ENCODE data around the gene PSMD1.
"Not testable (repeated sequence)": the region's sequence is repeated elsewhere in the genome, so short reads cannot be mapped to it uniquely, and the experiment has no call there.

Gene PSMD1

DNA sequence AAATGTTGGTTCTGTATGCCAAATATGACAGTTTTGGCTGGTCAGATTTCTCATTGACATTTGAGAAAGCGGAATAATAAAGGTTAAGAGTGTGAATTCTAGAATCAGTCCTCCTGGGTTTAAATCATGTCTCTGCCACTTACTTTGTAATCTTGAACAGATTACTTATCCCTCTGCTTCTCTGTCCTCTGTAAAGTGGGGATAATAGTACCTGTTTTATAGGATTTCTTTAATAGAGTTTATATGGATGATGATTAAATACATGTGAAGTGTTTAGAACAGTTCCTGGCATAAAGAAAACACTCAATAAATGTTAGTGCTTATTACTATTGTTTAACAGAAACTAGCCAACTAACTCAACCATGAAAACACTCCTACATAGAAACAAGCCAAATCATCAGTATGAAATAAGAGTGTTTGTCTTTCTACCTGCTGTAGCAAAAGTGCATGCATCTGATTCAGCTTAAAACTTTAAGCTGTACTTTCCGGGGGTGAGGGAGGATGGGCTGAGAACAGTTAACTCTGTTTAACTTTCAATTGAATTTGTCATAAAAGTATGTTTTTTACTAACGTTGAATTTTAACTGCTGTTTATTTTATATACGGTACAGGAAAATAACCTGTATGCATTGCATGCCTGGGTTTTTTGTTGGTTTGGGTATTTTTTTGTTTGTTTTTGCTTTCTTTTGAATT is 61.4 kb downstream of the PSMD1 start:
- DNase-seq: no peak

DNA sequence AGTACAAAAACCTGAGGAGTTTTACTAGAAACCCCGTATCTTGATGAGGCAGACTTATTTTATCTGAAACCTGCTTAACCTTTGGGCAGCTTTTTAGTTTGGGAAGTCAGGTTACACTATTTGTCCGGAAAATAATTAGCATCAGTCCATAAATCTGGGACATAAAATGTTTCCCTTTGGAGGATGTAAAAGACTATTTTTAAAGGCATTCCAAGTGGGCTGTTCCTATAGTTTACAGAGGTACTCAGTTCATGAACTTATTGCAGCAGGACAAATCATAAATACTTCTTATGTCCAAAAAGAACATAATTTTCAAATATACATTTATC is 61.9 kb downstream of the PSMD1 start:
- DNase-seq: no peak

DNA sequence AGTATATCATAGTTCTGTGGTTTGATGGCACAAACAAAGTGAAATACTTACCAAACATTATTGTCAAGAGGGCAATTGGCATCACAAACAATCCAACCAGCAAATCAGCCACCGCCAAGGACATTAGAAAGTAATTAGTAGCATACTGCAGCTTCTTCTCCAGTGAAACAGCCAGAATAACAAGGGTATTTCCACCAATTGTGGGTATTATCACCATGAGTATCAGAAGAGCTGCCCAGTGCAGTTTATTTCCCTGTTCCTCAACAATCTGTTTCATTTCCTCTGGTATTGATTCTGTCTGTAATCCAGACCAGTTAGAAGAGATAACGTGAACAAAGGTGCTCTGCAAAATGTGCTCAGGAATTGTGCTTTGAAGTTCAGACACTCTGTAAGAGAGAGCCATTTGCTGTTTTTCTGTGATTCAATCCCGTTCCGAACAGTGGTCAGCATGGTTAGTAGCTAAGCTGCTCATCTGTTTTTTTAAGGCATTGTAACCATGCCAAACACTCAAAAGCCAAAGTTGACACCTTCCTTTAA is 66.8 kb downstream of the PSMD1 start:
- no peak for DNase-seq

DNA sequence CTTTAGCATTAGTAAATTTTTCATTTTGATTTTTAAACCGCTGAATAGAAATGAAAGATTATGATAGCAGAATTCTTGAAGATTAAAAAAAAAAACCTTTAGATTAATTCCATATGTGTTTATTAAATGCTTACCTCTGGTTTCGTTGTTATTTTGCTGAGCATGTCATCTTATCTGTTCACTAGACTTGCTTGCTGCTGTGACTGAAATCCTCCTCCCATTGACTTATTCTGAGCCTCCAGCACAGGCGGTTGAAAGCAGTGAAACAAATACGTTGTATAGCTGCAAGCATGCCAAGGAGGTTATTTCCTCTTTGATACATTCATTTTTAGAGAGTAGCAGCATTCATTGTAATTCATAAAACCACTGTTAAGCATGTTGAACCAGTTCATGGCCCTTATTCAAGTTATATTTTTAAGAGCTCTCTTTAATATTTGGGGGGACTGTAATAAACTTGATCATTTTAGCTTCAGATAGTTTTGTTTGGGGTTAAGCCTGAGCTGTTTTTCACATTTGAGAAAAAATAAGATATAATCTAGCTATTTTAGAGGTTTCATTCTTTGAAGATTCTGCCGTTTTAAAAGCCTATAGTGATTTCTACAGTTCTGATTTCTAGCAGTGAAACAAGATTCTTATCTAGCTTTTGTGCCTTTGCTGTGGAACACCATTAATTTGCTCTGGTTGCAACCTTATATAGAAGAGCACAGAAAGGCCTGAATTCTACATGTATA is 68.3 kb downstream of the PSMD1 start, which contains the start of gene HTR2B:
Gene HTR2B, minus strand, starts transcription at position 205 of the 731 bp plus-strand sequence. CDS start 1,278 bp downstream, outside the sequence.
- no peak for DNase-seq

DNA sequence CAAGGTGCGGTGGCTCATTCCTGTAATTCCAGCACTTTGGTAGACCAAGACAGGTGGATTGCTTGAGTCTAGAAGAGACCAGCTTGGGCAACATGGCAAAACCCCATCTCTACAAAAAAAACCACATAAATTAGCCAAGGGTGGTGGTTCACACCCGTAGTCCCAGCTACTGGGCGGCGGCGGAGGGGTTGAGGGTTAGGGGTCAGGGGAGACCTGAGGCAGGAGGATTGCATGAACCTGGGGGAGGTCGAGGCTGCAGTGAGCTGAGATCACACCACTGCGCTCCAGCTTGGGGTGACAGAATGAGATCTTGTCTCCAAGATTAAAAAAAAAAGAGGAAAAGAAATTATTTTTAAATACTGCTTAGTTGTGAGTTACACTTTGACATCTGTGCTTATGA is 69.5 kb downstream of the PSMD1 start:
- no peak for DNase-seq

DNA sequence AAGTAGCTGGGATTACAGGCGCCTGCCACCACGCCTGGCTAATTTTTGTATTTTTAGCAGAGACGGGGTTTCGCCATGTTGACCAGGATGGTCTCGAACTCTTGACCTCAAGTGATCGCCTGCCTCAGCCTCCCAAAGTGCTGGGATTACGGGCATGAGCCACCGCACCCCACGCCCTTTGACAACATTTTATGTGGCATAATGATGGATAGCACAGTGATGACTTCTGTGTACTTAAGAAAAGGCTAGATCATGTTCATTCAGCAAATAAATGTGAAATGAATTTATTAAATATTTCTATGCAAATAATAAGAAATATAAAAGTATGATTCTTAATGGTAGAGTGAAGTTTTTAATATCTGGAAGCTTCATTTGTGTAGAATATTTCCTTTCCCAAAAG is 70.8 kb downstream of the PSMD1 start:
- DNase-seq: no peak

DNA sequence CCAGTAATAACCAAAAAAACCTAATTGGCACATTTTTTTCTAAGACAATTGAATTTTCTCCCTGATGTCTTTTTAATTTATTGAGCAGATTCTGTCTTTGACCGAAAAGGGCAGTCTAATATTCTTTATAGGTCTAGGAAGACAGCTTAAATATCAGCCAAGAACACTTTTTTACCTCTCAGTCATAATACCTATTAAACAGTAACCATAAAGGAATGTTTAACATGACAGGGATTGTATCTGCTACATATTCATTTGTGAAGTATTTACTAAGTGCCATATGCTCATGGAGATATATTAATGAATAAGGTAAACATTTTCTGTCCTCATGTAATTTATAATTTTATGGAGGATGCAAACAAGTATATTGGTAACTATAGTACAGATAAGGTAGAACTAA is 71.3 kb downstream of the PSMD1 start:
- no peak for DNase-seq

DNA sequence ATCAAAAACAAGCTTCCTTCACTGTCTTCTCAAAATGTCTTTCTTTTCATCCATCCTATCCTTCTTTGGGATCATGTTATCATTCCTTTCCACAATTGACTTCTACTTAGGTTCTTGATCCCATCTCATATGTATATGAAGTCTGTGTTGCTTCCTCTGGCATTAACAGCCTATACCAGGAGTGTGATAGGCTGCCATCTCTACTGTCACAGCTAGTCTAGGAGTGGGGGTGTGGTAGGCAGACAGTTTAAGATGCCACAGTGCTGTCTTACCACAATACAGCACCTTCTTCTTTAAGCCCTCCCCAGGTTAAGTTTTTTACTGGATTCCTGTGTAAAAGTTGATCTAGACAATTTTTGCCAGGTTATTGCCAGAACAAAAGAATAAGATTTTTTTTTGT is 71.9 kb downstream of the PSMD1 start:
- DNase-seq: no peak

DNA sequence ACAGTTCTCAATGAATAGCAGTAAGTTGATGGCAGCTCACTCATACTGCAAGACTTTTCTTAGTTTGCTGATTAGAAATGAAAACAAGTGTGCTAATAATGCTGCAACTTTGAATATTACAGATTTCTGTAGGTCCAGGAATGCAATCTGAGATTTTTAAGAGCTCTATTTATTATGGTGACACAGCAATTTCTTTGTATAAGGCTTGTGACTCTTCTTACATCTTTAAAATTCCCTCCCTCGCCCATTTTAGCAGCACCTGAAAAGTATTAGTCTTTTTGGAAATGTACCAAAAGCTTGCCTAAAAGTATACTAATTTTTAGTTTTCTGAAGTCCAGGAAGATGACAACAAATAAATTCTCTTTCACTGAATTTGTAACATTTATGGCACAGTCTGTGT is 72.5 kb downstream of the PSMD1 start:
- DNase-seq: no peak

DNA sequence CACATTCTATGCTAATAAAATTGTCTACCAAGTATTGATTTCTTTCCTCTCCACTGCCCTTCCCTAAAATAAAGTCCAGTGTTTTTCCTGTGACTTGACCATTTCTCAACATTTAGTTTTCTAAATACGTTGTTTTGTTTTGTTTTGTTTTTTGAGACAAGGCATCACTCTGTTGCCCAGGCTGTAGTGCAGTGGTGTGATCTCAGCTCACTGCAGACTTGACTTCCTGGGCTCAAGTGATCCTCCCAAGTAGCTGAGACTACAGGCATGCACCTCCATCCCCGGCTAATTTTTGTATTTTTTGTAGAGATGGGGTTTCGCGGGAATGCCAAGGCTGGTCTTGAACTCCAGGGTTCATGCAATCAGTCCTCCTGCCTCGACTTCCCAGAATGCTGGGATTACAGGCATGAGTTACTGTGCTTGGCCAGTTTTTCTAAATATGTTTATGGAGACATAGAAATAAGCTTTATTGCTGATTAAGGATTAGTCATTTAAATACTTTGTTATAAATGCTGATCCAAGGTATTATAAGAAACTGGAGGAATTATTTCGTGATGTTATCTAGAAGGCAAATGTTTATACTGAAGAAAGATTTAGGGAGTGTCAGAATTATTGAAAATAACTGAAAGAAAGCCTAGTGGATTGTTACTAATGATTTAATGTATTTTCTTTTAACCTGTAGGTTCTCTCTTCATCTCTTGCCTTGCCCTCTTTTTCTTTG is 73.8 kb downstream of the PSMD1 start:
- no peak for DNase-seq

DNA sequence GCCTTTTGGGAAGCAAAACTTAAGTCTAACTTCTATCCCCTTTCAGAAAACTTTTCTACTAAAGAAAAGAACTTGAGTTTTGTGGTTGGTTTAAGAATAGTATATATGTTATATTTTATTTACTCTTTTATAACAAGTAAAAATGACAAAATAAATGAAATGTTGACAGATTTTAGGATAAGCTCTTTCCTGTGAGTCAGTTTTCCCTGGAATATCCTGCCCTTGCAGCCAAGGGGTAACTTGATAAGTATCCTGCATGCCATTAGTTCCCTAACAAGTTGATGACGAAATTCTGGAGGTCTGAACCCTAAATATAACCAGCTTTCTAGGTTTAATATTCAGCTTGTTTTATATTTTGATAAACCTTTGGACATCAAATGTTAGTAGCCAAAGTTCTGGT is 75.5 kb downstream of the PSMD1 start:
- no peak for DNase-seq

DNA sequence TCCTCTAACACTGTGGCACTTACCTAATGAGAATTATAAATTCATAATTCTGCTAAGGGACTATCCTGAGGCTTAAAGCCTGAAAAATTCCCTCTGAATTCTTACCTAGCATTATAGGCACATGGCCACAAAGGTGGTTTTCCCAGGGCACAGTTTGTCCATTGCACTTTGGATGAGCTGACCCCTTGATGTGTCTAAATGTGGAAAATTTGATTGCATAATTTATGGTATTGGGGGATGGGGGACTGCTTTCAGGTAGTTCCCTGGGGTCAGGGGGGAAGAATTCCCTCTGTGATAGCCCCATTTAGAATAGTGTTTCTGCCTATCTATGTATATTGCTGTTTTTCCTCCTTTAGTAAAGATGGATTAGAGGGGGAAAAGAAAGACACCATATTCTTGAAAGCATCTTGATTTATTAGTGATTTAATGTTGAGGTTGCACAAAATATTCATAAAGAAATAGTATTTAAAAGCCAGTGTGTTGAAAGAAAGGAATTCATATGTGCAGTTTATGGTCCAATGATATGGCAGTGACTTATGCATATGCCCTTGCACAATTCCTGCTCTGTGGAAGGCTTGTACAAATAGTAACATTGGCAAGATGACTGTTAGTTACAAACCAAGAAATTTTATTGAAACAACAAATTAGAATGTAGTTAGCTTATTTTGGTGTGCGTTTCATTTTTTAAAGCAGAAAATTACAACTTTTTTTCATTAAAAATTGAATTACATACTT is 76.9 kb downstream of the PSMD1 start:
- DNase-seq: no peak

DNA sequence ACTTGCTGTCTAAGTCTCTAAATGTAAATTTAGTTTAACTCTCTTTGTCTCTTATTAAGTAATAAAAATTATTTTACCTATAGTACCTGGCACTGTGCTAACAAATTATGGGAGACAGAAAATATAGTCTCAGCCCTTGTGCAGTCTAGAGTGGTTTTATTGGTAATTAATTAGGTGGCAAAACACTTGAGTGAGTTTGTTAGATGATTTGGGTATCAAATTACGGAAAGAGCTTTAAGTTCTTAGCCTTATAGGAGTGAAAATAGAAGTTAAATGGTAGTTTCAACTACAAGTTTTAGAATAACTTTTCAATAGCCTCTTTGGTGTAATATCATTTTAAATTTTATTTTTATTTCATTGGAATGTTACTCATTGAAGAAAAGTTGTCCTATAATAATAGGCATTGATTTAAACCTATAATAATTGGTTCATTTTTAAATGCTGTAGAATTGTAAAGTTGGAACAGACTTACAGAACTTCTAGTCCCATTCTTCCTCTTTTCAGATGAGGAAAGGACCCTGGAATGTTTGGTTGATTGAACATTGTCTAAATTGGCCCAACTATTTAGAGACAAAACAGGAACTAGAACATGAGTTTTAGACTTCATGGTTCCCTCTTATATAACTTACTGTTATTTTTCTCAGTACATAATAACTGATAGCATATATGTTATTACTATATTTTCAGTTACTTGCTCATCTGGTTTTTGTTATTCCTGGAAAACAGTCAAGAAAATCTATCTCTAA is 78.4 kb downstream of the PSMD1 start:
- DNase-seq: no peak

DNA sequence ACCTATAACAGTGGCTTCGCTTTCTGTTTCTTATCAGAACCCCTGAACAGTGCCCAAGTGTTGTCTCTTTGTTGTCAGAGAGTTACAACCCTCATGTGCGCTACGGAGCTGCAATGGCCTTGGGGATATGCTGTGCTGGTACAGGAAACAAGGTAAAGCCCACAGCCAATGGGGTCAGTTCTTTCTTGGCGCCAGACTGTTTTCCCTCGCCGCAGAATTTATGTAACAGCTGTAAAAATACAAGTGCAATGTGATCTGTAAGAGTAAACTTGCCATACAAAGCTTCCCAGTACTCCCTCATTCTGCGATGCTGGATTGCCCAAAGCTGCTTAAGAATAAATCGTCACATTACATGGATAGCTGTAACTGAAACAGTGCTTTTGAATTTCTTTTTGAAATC is 82.0 kb downstream of the PSMD1 start:
- DNase-seq: no peak

DNA sequence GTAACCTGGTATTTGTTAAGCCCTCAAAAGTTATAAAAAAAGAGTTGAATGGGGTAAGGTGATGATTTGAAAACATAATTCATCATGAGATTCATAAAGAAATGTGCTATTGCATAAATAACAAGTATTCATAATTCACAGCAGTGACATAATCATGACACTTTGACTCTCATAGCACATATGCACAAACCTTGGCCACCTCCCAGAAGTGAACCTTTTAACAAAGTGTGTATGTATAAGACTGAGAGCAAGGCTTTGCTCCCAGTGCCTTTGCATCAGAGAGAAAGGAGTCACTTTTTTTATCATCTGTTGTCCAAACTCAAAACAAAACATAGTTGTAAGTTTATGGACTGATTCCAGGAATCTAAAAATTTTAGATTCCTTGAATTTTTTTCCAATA is 83.1 kb downstream of the PSMD1 start:
- no peak for DNase-seq

DNA sequence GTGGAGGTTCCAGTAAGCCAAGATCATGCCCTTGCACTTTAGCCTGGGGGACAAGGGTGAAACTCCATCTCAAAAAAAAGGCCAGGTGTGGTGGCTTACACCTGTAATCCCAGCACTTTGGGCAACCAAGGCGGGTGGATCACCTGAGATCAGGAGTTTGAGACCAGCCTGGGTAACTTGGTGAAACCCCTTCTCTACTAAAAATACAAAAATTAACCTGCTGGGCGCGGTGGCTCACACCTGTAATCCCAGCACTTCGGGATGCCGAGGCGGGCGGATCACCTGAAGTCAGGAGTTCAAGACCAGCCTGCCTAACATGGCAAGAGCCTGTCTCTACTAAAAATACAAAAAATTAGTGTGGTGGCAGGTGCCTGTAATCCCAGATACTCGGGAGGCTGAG is 84.1 kb downstream of the PSMD1 start:
- not testable (repeated sequence) for DNase-seq

DNA sequence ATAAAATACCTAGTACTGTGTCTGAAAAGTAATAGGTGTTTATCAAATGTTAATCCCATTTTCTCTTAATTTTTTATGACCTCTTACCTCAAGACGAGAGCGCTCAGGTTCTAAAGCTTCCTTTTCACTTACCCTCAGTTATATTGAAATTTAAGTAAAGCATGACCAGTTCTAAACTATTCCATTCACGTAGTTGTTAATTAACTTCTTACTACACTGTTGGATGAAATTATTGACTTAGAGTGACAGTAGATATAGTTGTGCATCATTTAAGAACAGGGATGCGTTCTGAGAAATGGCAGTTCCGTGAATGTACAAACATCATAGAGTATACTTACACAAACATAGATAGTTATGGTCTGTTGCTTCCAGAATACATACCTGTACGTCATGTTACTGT is 88.2 kb downstream of the PSMD1 start:
- no peak for DNase-seq

DNA sequence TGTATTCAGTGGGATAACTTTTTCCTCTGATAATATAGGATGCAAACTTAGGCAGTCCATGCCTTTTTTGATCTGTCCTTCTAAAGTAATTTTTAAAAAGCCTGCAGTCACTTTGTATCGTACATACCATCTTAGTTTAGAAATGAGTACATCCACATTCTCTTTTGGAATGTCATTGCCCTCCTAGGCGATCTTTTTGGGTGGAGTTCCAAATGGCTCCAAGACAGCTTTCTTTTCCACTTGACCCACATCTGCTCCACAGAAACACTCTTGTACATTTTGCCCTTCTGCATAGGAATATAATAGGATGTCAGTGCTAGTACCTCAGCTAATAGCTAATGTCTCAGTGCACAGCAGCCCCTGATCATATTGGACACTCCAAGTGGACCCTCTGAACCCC is 90.0 kb downstream of the PSMD1 start:
- no peak for DNase-seq

DNA sequence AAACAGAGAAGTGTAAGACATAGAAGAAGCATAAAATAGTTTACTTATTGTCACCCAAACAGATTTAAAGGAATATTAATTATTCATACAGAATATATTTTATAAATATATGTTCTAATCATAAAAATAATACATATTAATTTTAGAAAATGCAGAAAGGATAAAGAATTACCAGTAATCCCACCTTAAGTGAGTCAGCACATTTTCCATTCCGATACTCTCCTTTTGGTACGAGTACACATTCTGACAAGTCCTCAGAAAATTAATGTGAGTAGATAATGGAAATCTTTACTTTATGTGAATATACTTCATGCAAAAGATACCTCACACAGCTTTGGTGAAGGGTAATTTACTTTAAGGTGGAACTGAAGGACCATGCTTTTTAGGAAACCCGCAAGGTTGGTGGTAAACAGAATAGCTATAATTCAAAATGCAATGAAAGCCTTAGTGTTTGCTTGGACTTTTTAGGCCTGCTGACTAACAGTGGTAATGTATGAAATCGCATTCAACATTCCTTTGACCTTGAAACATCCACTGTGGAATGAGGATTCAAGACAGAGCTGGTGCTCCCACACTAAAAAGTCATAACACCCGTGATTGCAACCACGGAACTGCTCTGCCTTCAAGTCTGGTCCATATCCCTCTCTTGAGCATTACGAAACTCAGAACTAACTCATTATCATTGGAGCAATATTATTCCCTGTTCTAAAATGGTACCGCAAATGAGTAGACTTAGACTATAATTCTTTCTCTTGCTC is 96.3 kb downstream of the PSMD1 start:
- no peak for DNase-seq

DNA sequence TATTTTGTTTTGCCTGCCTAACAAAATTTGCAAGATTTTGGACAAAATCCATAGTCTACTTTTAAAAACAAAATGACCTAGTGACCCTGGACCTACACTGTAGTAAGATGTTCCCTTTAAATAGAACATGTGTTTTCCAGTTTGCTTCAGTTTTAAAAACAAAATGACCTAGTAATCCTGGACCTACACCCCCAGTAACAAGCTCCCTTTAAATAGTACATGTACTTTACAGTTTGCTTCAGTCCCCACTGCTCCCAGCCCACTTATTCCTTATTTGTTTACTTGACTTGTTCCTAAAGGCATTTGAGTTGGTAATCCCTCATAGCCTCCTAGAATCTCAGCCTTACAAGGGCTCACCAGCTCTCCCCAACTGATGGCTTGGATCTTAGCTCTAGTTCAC is 102.6 kb downstream of the PSMD1 start:
- DNase-seq: no peak

DNA sequence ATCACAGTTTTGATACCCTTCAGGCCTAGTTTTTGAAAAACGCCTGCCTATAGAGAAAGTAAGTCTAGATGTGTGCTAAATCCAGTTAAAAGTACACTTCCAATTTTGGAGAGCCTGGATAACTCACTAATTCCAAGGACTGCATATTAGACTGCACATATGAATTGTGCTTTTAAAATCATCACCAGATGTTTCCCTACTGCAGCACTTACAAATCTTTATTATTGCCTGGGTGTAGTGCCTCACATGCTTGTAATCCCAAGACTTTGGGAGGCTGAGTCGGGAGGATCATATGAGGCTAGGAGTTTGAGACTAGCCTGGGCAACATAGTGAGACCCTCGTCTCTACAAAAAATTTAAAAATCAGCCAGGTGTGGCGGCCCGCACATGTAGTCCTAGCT is 104.0 kb downstream of the PSMD1 start:
- DNase-seq: no peak

Data from T-helper 9 cell (primary cell).